SK-N-SH (cell line): ENCODE results near the gene VPS11. TPM values are rescaled to one million over a fixed set of nuclear protein-coding genes. Genes with fewer than 3 reads are reported as not detected.

ENCODE experiments used
- CTCF ChIA-PET: fragments of 300-600, 350-600 bp; formaldehyde crosslinking; extraction: SDS; loops from one replicate; lab custom pipeline; 2021; lab: Yijun Ruan, JAX
- POLR2A ChIA-PET: fragments of 350-600 bp; sonication (Branson Sonifier 250); formaldehyde crosslinking; extraction: SDS; loops from one replicate; lab custom pipeline; 2020; ENCODE audit warnings: antibody characterized with exemption, inconsistent platforms; lab: Yijun Ruan, JAX
- DNase-seq: peaks from one replicate; pipeline ENCODE4 v3.0.0; 2012
- H2AFZ ChIP-seq: fragments of 200-600 bp; sonication (generic); 2 replicates; pipeline ENCODE4 v1.8.1; 2016; ENCODE audit warnings: antibody characterized with exemption, mild to moderate bottlenecking, low read depth
- H3F3A ChIP-seq: fragments of 200-600 bp; sonication (generic); replicated peaks from 2 replicates; pipeline ENCODE3; 2016; ENCODE audit warnings: antibody characterized with exemption, mild to moderate bottlenecking; ENCODE audit not compliant: insufficient read depth
- H3K27ac ChIP-seq, 2 experiments: fragments of 200-500 bp in 1 of 2; fragments of 200-600 bp in 1 of 2; sonication (Bioruptor generic) in 1 of 2; sonication (generic), shearing (Covaris generic) in 1 of 2; 2 replicates each; pipeline versions ENCODE4 v1.5.1 to v1.6.1; 2014 to 2016; ENCODE audit warnings: low read depth in 2 of 2, inconsistent platforms in 1 of 2, low read length in 1 of 2, mild to moderate bottlenecking in 1 of 2, mixed read lengths in 1 of 2
- H3K27me3 ChIP-seq: fragments of 200-600 bp; sonication (generic), shearing (Covaris generic); 2 replicates; pipeline ENCODE4 v1.6.1; 2016; ENCODE audit warnings: mixed run types; ENCODE audit not compliant: insufficient read depth
- H3K36me3 ChIP-seq, 2 experiments: fragments of 200-500 bp in 1 of 2; fragments of 200-600 bp in 1 of 2; sonication (Bioruptor generic) in 1 of 2; sonication (generic) in 1 of 2; replicated peaks in 1 of 2; 2 replicates each; pipeline versions ENCODE3 to v1.5.1; 2014 to 2016; ENCODE audit warnings: low read length in 1 of 2, mild to moderate bottlenecking in 1 of 2; ENCODE audit not compliant: insufficient read depth in 2 of 2, control insufficient read depth in 1 of 2
- H3K4me1 ChIP-seq, 2 experiments: fragments of 200-500 bp in 1 of 2; fragments of 200-600 bp in 1 of 2; sonication (Bioruptor generic) in 1 of 2; sonication (generic), shearing (Covaris generic) in 1 of 2; 2 replicates each; pipeline versions ENCODE4 v1.5.1 to v1.6.1; 2014 to 2016; ENCODE audit warnings: low read depth in 1 of 2, low read length in 1 of 2, mixed run types in 1 of 2; ENCODE audit not compliant: insufficient read depth in 2 of 2, control insufficient read depth in 1 of 2
- H3K4me2 ChIP-seq: fragments of 200-600 bp; sonication (generic), shearing (Covaris generic); 2 replicates; pipeline ENCODE4 v1.6.1; 2017; ENCODE audit warnings: mixed run types
- H3K4me3 ChIP-seq, 2 experiments: fragments of 200-500 bp in 1 of 2; fragments of 200-600 bp in 1 of 2; sonication (Bioruptor generic) in 1 of 2; sonication (generic), shearing (Covaris generic) in 1 of 2; 2 replicates each; pipeline versions ENCODE4 v1.5.1 to v1.8.1; 2014 to 2016; ENCODE audit warnings: low read depth in 2 of 2, inconsistent platforms in 1 of 2, low read length in 1 of 2, mild to moderate bottlenecking in 1 of 2, mixed read lengths in 1 of 2, moderate library complexity in 1 of 2
- H3K79me2 ChIP-seq: fragments of 200-600 bp; sonication (generic); 2 replicates; pipeline ENCODE4 v1.8.1; 2017; ENCODE audit warnings: mild to moderate bottlenecking; ENCODE audit not compliant: insufficient read depth
- H3K9ac ChIP-seq: fragments of 200-600 bp; sonication (generic); 2 replicates; pipeline ENCODE4 v1.6.1; 2017; ENCODE audit warnings: mixed run types
- H3K9me2 ChIP-seq: fragments of 200-600 bp; sonication (generic); 2 replicates; pipeline ENCODE4 v1.6.1; 2017; ENCODE audit warnings: mixed run types
- H3K9me3 ChIP-seq: fragments of 200-600 bp; sonication (generic); 2 replicates; pipeline ENCODE4 v1.6.1; 2017; ENCODE audit warnings: mixed run types, mild to moderate bottlenecking, moderate library complexity
- H4K20me1 ChIP-seq: fragments of 200-600 bp; sonication (generic); 2 replicates; pipeline ENCODE4 v1.6.1; 2017; ENCODE audit warnings: mild to moderate bottlenecking, mixed run types; ENCODE audit not compliant: insufficient read depth
- EP300 ChIP-seq, 2 experiments: IDR thresholded peaks; 2 replicates each; pipeline versions ENCODE4 v1.4.0 to v1.6.1; 2012; ENCODE audit warnings: borderline replicate concordance in 1 of 2, low read depth in 1 of 2, low read length in 1 of 2
- FOSL2 ChIP-seq: IDR thresholded peaks from 2 replicates; pipeline ENCODE4 v1.4.0; 2012; ENCODE audit warnings: low read depth, mild to moderate bottlenecking, moderate library complexity, borderline replicate concordance
- FOXJ3 ChIP-seq: sonication (generic); formaldehyde crosslinking; IDR thresholded peaks from 2 replicates; pipeline ENCODE4 v1.5.1; 2020; ENCODE audit warnings: mild to moderate bottlenecking, missing genetic modification reagents
- FOXM1 ChIP-seq: IDR thresholded peaks from 2 replicates; pipeline ENCODE4 v1.4.0; 2012; ENCODE audit warnings: low read depth, mild to moderate bottlenecking
- GABPA ChIP-seq: IDR thresholded peaks from 2 replicates; pipeline ENCODE4 v1.4.0; 2012; ENCODE audit warnings: low read depth, mild to moderate bottlenecking
- MEF2A ChIP-seq: IDR thresholded peaks from 2 replicates; pipeline ENCODE4 v1.4.0; 2012; ENCODE audit warnings: low read depth, borderline replicate concordance
- NFIC ChIP-seq: IDR thresholded peaks from 2 replicates; pipeline ENCODE4 v1.4.0; 2012; ENCODE audit warnings: borderline replicate concordance
- POLR2AphosphoS5 ChIP-seq: IDR thresholded peaks from 2 replicates; pipeline ENCODE4 v1.6.1; 2012; ENCODE audit warnings: low read depth, low read length
- RFX5 ChIP-seq: IDR thresholded peaks from 2 replicates; pipeline ENCODE4 v1.6.1; 2012; ENCODE audit warnings: mild to moderate bottlenecking, improper control_type of control experiment, low read length
- TAF1 ChIP-seq: IDR thresholded peaks from 2 replicates; pipeline ENCODE4 v1.6.1; 2012; ENCODE audit warnings: low read depth, mild to moderate bottlenecking, low read length, moderate library complexity, borderline replicate concordance
- TCF12 ChIP-seq: IDR thresholded peaks from 2 replicates; pipeline ENCODE4 v1.4.0; 2012
- YY1 ChIP-seq: IDR thresholded peaks from 2 replicates; pipeline ENCODE4 v1.4.0; 2012; ENCODE audit warnings: low read depth, mild to moderate bottlenecking
- WGBS: methylation state at CpG from one replicate; pipeline ENCODE4 v1.1.6; 2017; ENCODE audit warnings: low lambda C conversion rate; 5-methylcytosine and 5-hydroxymethylcytosine counted together
- polyA plus RNA-seq, 3 experiments: library from polyadenylated mRNA; depleted of rRNA; stranded (reverse); fragments of >200 nt; gene quantifications; 2 replicates each; pipeline ENCODE4 v1.2.3, GENCODE V29; 2012
- TF ChIP-seq, protein P1 (sequence below): IDR thresholded peaks from 2 replicates; pipeline ENCODE4 v1.4.0; 2012; ENCODE audit warnings: low read depth, borderline replicate concordance
- TF ChIP-seq, protein P2 (sequence below): fragments of 200-600 bp; sonication (generic); IDR thresholded peaks from 2 replicates; pipeline ENCODE4 v1.6.1; 2017; ENCODE audit warnings: antibody characterized with exemption, mild to moderate bottlenecking, moderate library complexity
- TF ChIP-seq, protein P3 (sequence below): IDR thresholded peaks from 2 replicates; pipeline ENCODE4 v1.6.1; 2012; ENCODE audit warnings: mild to moderate bottlenecking, low read depth, low read length, moderate library complexity
- TF ChIP-seq, protein P4 (sequence below): fragments of 150-350 bp; IDR thresholded peaks from 2 replicates; pipeline ENCODE4 v1.6.1; 2016; ENCODE audit warnings: mild to moderate bottlenecking, low read depth, low read length

Gene VPS11
- polyA plus RNA-seq, 1 of the 3 experiments (the other 2 are of a cell fraction) = 14.8 TPM

DNA sequence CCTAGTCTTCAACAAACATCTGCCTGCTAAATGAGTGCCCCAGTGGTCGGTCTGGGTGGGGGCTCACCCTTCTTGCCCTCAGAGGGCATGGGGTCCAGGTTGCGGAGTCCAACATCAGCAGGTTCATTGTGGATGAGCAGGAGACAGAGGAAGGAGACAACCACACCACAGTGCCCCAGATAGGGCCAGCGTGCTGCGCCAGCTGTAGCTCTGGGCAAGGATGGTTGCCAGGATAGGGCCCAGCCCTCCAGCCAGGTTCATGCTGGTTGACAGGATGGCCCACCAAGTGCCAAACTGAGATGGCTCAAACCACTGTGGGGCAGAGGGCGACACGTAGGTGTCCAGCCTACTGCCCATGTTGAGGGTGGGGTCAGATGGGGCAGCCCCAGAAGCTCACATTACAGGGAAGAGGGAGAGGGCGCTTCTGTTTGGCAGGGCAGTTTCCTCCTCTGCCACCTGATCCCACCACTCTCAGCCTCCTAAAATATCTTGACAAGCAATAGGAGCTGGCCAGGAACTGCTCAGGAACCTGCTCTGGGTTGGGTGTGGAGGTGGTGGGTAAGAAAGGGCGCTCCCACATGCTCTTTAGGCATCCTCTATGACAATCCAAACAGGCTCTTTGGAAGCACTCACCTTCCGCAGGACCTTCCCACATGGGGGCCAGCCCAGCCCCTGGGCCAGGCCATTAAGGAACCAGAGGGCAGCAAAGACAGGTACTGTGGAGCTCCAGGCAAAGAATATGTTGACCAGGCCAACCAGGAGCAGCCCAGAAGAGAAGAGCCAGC is 39.9 kb upstream of the VPS11 start:
- Histone ChIP-seq H3K9me3 (no peaks in the 10 kb centered on the region), H2AFZ (no peak overlapping the region), H3K9me2 (no peaks in the 10 kb centered on the region), H3K4me3 (no peak overlapping the region), H3K4me2 (no peak overlapping the region), H3K36me3 (peaks cover 12 to 34% of the 10 kb centered on the region in 2 experiments), H3K9ac (no peak overlapping the region), H3K27ac (no peak overlapping the region), H3F3A (peaks cover 12% of the 10 kb centered on the region), H3K4me1 (peaks cover 12 to 15% of the 10 kb centered on the region in 2 experiments; a peak in 3 of 4 replicates), H4K20me1 (no peaks in the 10 kb centered on the region), H3K79me2 (no peaks in the 10 kb centered on the region), H3K27me3 (no peaks in the 10 kb centered on the region)
- CTCF ChIA-PET = interaction anchor here (0.7 to 3.0 kb wide), 6 partner anchors 8 to 296 kb away, joined by 3 to 16 read pairs (median 3); partner anchors contain the start of genes RPS25 and TRAPPC4
- DNase-seq = no peak
- POLR2A ChIA-PET = no interaction called here
- TF ChIP-seq MEF2A (no peak), FOXM1 (no peak), EP300 (IDR thresholded peaks at IDR 0.05; ENCODE audit: borderline replicate concordance in 1 of 2, low read depth in 1 of 2, low read length in 1 of 2) (no peak), TAF1 (no peak), POLR2AphosphoS5 (no peak), YY1 (no peak), GABPA (no peak), TCF12 (no peak), RFX5 (no peak), FOSL2 (no peak), FOXJ3 (CRISPR knock-in tag) (no peak), NFIC (no peak)
- TF ChIP-seq, protein P1, sequence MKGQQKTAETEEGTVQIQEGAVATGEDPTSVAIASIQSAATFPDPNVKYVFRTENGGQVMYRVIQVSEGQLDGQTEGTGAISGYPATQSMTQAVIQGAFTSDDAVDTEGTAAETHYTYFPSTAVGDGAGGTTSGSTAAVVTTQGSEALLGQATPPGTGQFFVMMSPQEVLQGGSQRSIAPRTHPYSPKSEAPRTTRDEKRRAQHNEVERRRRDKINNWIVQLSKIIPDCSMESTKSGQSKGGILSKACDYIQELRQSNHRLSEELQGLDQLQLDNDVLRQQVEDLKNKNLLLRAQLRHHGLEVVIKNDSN = no peak
- TF ChIP-seq, protein P2, sequence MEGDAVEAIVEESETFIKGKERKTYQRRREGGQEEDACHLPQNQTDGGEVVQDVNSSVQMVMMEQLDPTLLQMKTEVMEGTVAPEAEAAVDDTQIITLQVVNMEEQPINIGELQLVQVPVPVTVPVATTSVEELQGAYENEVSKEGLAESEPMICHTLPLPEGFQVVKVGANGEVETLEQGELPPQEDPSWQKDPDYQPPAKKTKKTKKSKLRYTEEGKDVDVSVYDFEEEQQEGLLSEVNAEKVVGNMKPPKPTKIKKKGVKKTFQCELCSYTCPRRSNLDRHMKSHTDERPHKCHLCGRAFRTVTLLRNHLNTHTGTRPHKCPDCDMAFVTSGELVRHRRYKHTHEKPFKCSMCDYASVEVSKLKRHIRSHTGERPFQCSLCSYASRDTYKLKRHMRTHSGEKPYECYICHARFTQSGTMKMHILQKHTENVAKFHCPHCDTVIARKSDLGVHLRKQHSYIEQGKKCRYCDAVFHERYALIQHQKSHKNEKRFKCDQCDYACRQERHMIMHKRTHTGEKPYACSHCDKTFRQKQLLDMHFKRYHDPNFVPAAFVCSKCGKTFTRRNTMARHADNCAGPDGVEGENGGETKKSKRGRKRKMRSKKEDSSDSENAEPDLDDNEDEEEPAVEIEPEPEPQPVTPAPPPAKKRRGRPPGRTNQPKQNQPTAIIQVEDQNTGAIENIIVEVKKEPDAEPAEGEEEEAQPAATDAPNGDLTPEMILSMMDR = no peak
- TF ChIP-seq, protein P3, sequence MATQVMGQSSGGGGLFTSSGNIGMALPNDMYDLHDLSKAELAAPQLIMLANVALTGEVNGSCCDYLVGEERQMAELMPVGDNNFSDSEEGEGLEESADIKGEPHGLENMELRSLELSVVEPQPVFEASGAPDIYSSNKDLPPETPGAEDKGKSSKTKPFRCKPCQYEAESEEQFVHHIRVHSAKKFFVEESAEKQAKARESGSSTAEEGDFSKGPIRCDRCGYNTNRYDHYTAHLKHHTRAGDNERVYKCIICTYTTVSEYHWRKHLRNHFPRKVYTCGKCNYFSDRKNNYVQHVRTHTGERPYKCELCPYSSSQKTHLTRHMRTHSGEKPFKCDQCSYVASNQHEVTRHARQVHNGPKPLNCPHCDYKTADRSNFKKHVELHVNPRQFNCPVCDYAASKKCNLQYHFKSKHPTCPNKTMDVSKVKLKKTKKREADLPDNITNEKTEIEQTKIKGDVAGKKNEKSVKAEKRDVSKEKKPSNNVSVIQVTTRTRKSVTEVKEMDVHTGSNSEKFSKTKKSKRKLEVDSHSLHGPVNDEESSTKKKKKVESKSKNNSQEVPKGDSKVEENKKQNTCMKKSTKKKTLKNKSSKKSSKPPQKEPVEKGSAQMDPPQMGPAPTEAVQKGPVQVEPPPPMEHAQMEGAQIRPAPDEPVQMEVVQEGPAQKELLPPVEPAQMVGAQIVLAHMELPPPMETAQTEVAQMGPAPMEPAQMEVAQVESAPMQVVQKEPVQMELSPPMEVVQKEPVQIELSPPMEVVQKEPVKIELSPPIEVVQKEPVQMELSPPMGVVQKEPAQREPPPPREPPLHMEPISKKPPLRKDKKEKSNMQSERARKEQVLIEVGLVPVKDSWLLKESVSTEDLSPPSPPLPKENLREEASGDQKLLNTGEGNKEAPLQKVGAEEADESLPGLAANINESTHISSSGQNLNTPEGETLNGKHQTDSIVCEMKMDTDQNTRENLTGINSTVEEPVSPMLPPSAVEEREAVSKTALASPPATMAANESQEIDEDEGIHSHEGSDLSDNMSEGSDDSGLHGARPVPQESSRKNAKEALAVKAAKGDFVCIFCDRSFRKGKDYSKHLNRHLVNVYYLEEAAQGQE = no peak
- TF ChIP-seq, protein P4, sequence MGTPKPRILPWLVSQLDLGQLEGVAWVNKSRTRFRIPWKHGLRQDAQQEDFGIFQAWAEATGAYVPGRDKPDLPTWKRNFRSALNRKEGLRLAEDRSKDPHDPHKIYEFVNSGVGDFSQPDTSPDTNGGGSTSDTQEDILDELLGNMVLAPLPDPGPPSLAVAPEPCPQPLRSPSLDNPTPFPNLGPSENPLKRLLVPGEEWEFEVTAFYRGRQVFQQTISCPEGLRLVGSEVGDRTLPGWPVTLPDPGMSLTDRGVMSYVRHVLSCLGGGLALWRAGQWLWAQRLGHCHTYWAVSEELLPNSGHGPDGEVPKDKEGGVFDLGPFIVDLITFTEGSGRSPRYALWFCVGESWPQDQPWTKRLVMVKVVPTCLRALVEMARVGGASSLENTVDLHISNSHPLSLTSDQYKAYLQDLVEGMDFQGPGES = no peak
- 97% methylated on average over 5 of the region's 9 CpGs for WGBS
